Amniotic epithelial cell (primary cell): ENCODE results near the gene KCTD4.
"Not testable (repeated sequence)": the region's sequence is repeated elsewhere in the genome, so short reads cannot be mapped to it uniquely, and the experiment has no call there.

Source experiments
- DNase-seq: peaks from one replicate; pipeline ENCODE4 v3.0.0-alpha.2; 2010; ENCODE audit warnings: low read depth

KCTD4 gene

DNA sequence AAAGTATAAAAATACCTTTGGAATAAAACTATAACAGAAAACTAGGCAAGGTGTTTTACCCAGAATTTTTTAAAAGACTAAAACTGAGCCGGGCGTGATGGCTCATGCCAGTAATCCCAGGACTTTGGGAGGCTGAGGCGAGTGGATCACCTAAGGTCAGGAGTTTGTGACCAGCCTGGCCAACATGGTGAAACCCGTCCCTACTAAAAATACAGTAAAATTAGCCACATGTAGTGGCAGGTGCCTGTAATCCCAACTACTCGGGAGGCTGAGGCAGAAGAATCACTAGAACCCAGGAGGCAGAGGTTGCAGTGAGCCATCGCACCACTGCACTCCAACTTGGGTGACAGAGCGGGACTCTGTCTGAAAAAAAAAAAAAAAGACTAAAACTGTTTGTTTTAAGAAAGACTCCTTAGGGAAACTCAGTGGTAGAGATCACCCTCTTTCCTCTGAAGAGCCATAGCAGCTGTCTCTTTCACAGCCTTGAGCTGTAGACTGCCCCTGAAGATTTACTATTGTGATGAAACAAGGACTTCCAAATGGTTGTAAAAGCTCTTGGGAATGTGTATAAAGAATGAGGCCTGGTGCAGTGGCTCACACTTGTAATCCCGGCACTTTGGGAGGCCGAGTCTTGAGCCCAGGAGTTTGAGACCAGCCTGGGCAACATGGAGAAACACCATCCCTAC lies 14.7 kb upstream of the KCTD4 start:
- DNase-seq: no peak

GRCh38 chr13:45209229-45209628 lies 8.4 kb upstream of the KCTD4 start:
- peak; percentile 83 for DNase-seq

DNA sequence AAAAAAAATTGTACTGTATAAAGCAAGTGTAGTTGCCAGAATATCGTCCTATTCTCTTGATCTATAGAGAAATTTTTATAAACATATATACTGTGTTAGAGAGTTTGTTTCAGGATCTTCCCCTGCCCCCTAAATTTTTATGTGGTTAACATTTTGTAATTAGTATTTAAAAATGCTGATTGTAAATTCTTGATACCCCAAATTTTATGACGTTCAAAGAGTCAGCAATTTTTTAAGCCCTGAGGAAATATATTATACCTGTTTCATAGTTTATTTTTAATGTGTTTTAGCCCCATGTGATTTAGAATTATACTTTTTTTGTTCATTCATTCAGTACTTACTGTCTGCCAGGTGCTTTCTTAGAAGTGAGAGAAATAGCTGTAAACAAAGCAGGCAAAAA lies 7.3 kb upstream of the KCTD4 start:
- DNase-seq: no peak

DNA sequence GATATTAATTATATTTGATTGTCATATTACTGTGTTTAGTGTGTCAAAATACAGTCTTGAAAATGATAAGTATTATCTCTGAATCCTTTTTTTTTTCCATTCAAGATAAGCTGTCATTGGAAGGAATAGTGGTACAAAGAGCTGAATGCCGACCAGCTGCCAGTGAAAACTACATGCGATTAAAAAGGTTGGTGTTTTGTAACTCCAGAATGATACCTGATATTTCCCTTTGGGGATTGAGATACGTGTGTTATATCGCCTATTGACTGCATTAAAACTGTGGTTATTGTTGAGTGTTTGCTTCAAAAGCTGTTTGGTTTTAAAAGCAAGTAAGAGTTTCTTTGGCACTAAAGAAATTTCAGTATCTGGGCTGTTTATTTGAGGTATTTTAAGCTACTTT lies 6.5 kb upstream of the KCTD4 start:
- DNase-seq: no peak

DNA sequence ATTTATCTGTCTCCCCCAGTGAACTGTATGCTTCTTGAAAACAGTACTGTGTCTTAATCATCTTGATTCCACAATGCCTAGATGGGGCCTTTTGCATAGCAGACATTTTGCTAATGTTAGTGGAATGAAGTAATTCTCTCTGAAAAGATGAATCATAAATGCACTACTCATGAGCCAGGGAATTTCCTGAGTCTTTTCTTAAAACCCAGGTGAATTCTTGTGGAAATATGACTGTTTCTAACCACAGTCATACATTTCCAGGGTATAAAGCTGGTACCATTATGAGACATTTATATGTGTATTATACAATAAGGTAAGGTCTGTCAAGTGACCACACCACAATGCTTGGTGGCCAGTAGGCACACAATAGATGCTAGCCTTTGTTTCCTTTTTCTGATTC lies 5.5 kb upstream of the KCTD4 start:
- peak; percentile 97 for DNase-seq

- DNase-seq: no peak
Observed at GRCh38 chr13:45205124-45205523, 4.3 kb upstream of the KCTD4 start.

DNA sequence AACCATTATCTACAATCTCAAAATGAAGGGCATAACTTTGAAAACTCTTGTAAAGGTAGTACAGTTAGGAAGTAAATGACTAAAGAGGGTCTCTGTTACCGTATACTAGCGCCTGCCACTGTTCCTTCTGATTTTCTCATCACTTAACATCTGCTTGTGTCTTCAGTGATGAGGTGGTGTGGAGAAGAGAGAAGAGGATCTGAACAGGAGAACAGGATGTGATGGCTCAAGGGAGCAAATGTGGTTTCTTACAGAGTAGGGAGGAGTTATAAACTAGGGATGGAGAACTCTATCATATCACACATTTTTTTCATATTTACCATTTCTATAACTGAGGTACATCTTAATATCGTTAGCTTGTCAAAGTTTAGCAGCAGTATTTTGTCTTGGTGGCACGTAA lies 1.1 kb downstream of the KCTD4 start:
- DNase-seq: no peak

GRCh38 chr13:45198924-45199323 lies 1.9 kb downstream of the KCTD4 start:
- DNase-seq: no peak

DNA sequence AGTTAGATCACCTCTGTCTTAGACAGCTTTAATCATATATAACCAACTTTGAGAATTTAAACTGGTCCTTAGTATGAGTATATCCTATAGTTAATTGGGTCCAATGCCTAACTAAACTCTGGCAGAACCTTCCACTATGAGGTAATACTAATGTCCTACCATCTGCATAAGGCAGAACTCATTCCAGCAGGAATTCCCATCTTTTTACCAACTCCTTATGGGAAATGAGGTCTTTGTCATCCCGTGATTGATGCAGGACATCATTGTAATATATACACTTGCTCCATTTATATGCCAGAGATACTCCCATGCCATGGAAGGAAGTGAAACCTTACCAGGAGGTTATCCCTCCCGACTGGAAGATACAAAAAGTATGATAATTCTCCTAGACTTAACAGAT lies 2.8 kb downstream of the KCTD4 start:
- peak; percentile 32 for DNase-seq

- peak; percentile 49 for DNase-seq
Observed at GRCh38 chr13:45196622-45197021, 4.2 kb downstream of the KCTD4 start.

DNA sequence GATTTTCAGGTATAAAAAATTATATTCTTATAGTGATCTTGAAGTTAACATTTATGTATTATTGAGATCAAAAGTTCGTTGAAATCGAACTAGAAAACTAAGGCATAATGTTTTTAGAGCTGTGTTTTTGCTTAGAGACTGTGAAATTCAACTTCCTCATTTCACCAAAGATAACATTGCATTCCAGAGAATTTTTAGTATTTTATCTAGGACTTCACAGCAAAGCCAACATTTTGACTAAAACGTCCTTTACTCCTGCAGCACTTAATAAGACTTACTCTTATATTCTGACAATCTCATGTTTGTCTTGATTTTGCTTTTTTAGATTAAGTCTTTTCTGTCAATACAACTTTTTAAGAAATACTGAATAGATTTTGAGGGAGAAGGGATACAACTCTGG lies 4.7 kb downstream of the KCTD4 start:
- no peak for DNase-seq

- no peak for DNase-seq
Observed at GRCh38 chr13:45195421-45195820, 5.4 kb downstream of the KCTD4 start.

DNA sequence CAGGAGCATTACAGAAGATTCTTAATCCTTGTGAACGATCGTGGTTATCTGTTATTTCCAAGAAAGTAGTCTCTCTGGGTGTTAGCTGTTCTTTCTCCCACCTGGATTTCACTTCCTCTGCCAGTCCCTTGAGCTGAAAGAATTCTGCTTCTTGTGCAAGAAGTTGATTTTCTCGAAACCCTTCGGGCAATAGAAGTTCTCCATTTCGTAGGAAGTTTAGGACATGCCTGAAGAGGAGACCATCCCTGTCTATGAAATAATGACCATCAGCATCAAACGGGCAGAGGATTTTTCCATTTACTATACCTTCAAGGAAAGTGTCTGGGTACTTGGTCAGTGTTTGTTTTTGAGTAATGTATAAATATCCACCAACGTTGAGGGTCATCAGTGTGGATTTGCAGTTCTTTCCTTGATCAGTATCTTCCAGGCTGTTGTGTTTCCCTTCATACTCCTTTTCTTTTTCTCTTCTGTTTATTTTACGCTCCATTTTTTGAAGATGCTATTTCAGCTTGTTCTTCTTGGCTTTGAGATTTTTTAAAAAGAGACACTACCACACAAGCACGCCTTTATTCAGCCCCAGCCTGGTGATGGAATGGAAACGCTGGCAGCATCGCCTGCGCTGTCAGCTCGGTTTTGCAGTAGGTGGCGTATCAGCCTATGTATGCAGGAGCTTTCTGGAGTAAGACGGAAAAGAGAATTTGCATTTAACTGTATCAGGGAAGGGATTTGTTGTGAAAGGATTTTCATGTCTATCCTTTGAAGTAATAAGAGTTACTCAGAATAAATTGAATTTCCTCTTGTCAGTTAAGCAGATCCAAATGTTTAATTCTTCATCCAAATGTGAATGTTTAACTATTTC lies 6.5 kb downstream of the KCTD4 start:
- peak; percentile 75 for DNase-seq

GRCh38 chr13:45191874-45192273 lies 9.0 kb downstream of the KCTD4 start:
- DNase-seq: no peak

DNA sequence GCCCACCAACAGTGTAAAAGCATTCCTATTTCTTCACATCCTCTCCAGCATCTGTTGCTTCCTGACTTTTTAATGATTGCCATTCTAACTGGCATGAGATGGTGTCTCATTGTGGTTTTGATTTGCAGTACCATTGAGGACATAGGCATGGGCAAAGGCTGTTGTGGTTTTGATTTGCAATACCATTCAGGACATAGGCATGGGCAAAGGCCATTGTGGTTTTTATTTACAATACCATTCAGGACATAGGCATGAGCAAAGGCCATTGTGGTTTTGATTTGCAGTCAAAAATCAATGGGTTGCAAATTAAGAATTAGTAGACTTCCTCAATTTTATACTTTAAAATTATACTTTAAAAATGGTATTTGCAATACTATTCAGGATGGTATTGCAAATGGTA lies 11.3 kb downstream of the KCTD4 start:
- peak; percentile 64 for DNase-seq

GRCh38 chr13:45189077-45189476 lies 11.8 kb downstream of the KCTD4 start:
- DNase-seq: not testable (repeated sequence)

GRCh38 chr13:45185286-45185685 lies 15.6 kb downstream of the KCTD4 start:
- DNase-seq: no peak

DNA sequence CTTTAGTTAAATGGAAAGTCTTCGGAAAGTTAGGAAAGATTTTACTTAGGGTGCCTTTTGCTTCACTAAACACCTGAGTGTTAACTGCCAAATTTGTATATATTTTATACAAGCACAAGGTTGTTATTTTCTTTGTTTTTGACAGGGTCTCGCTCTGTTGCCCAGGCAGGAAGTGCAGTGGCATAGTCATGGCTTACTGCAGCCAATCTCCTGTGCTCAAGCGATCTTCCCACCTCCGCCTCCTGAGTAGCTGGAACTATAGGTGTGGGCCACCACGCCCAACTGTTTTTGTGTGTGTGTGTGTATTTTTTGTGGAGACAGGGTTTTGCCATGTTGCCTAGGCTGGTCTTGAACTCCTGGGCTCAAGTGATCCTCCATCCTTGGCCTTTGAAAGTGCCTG lies 16.2 kb downstream of the KCTD4 start:
- no peak for DNase-seq

- no peak for DNase-seq
Observed at GRCh38 chr13:45180713-45181601, 19.9 kb downstream of the KCTD4 start.

DNA sequence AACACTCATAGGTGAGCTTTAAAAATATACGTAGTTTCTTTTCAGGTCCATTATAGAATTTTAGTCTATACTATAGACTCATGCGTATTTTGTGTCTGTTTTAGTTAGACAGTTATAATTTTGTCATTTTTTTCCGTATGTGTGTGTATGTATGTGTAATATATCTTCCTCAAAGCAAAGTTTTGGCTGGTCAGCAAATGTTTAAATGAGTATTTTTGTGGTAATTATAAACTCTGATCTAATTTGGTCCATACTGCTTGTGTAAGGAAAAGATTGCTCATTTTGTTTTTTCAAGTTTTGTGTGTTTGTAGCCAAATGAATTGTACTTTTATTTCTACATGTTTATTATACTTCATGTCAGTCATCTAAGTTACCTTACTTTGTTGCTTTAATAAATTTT lies 20.5 kb downstream of the KCTD4 start:
- no peak for DNase-seq

GRCh38 chr13:45179428-45179827 lies 21.4 kb downstream of the KCTD4 start:
- no peak for DNase-seq

- DNase-seq: peak; percentile 76
Observed at GRCh38 chr13:45178349-45179162, 22.3 kb downstream of the KCTD4 start.
